ENCODE results near the gene WAC. TPM values are rescaled to one million over a fixed set of nuclear protein-coding genes. Genes with fewer than 3 reads are reported as not detected.

The WAC gene
- total RNA-seq, 1 donor from 2014 or later: 63.6 TPM

- no peak for FAIRE-seq
Measured at GRCh38 chr10:28661035-28661434, 128.1 kb downstream of the WAC start.

GRCh38 chr10:28663576-28664368, 130.9 kb downstream of the WAC start:
- DNase-seq (ENCODE audit: low spot score in 2 of 2) (peak; percentile 67 to 80), FAIRE-seq (peak; percentile 85)

More at GRCh38 chr10:28661035-28661434, 128.1 kb downstream of the WAC start:
- DNase-seq (ENCODE audit: low spot score in 2 of 2): no peak

GRCh38 chr10:28664369-28664740, 131.4 kb downstream of the WAC start:
- DNase-seq (ENCODE audit: low spot score in 2 of 2): no peak
- no peak for FAIRE-seq

GRCh38 chr10:28666751-28667467, 134.0 kb downstream of the WAC start:
- no peak for DNase-seq (ENCODE audit: low spot score in 2 of 2)
- FAIRE-seq: no peak

- peak in 1 of 2 donors; percentile 37 for DNase-seq (ENCODE audit: low spot score in 2 of 2)
- FAIRE-seq: no peak
Measured at GRCh38 chr10:28668363-28669226, 135.7 kb downstream of the WAC start.

- no peak for DNase-seq (ENCODE audit: low spot score in 2 of 2)
- no peak for FAIRE-seq
Measured at GRCh38 chr10:28669227-28670173, 136.6 kb downstream of the WAC start.

Small RNAs within 50 kb of the gene (small RNA-seq; reads per million reads assigned to genes)
- gene RNU4ATAC6P: not detected
- not detected for gene RNU6-1067P

Other genes with a start within 250 kb of the WAC start
- gene MPP7, start 230.1 kb upstream of the WAC start, total RNA-seq: 3.7 TPM
- gene BAMBI, start 144.4 kb downstream of the WAC start, total RNA-seq: 4.5 TPM